HG03354 (cell line): Measurements from ENCODE around the gene FAM107B.
"Not testable (repeated sequence)": the region's sequence is repeated elsewhere in the genome, so short reads cannot be mapped to it uniquely, and the experiment has no call there.

Experiments
- ATAC-seq: cut with Tn5 transposase; IDR thresholded peaks from one replicate; pipeline ENCODE4 v1.9.1; 2021; ENCODE audit warnings: mild to moderate bottlenecking; ENCODE audit not compliant: unreplicated experiment, poor library complexity, severe bottlenecking

FAM107B gene

GRCh38 chr10:14774797-14775196 is at the start of gene FAM107B:
TSS of gene FAM107B (minus strand) at chr10:14774897. CDS start at chr10:14774663, 234 bp downstream.
- no peak for ATAC-seq

GRCh38 chr10:14823966-14824365 is 49.3 kb upstream of the FAM107B start:
- ATAC-seq: no peak

GRCh38 chr10:14822879-14823755 is 48.4 kb upstream of the FAM107B start:
- no peak for ATAC-seq

- no peak for ATAC-seq
Measured at GRCh38 chr10:14821635-14822375, 47.1 kb upstream of the FAM107B start.

- no peak for ATAC-seq
Measured at GRCh38 chr10:14820775-14821154, 46.1 kb upstream of the FAM107B start.

- no peak for ATAC-seq
Measured at GRCh38 chr10:14820010-14820774, 45.5 kb upstream of the FAM107B start.

GRCh38 chr10:14816717-14817116 is 42.0 kb upstream of the FAM107B start:
- ATAC-seq: not testable (repeated sequence)

- ATAC-seq: no peak
Measured at GRCh38 chr10:14815681-14816080, 41.0 kb upstream of the FAM107B start.

GRCh38 chr10:14812271-14812670 is 37.6 kb upstream of the FAM107B start:
- ATAC-seq: no peak

- no peak for ATAC-seq
Measured at GRCh38 chr10:14810969-14811953, 36.6 kb upstream of the FAM107B start.

- no peak for ATAC-seq
Measured at GRCh38 chr10:14806318-14806717, 31.6 kb upstream of the FAM107B start.

GRCh38 chr10:14803827-14804226 is 29.1 kb upstream of the FAM107B start:
- no peak for ATAC-seq

GRCh38 chr10:14801723-14802122 is 27.0 kb upstream of the FAM107B start:
- no peak for ATAC-seq

- ATAC-seq: no peak
Measured at GRCh38 chr10:14800397-14800796, 25.7 kb upstream of the FAM107B start.

GRCh38 chr10:14798636-14799035 is 23.9 kb upstream of the FAM107B start:
- no peak for ATAC-seq

- ATAC-seq: no peak
Measured at GRCh38 chr10:14787938-14788337, 13.2 kb upstream of the FAM107B start.

- ATAC-seq: no peak
Measured at GRCh38 chr10:14784459-14785055, 9.9 kb upstream of the FAM107B start.

GRCh38 chr10:14782691-14783363 is 8.1 kb upstream of the FAM107B start:
- ATAC-seq: no peak
